B cell (primary cell): ENCODE data around the gene ASPA. TPM values are rescaled to one million over a fixed set of nuclear protein-coding genes. Genes with fewer than 3 reads are reported as not detected.

Experiments
- ATAC-seq: fragments of 200-7000 bp; cut with Tn5 transposase; one replicate; pipeline ENCODE4 v1.10.0; 2021; ENCODE audit warnings: low read depth, mild to moderate bottlenecking, moderate number of reproducible peaks, moderate library complexity
- CTCF ChIA-PET: fragments of 350-600 bp; sonication (Branson Sonifier 250); formaldehyde crosslinking; loops from one replicate; lab custom pipeline; 2021; ENCODE audit warnings: antibody characterized with exemption, inconsistent platforms; lab: Charles Lee
- POLR2A ChIA-PET: fragments of 350-600 bp; sonication (Branson Sonifier 250); formaldehyde crosslinking; loops from one replicate; lab custom pipeline; 2021; ENCODE audit warnings: antibody characterized with exemption; lab: Charles Lee
- DNase-seq: peaks from one replicate; pipeline ENCODE4 v3.0.0; 2013
- H2AFZ ChIP-seq: 2 replicates; pipeline ENCODE4 v1.6.1; 2012; ENCODE audit warnings: mild to moderate bottlenecking, low read depth, low read length; ENCODE audit not compliant: insufficient read depth, poor library complexity, severe bottlenecking
- H3K27ac ChIP-seq, 2 donors: 1 replicate in 1 of 2; 2 replicates in 1 of 2; pipeline ENCODE4 v1.5.1; 2012 to 2013; ENCODE audit warnings: low read length in 2 of 2, mild to moderate bottlenecking in 2 of 2, moderate library complexity in 1 of 2
- H3K27me3 ChIP-seq, 4 experiments: fragments of 200-600 bp in 1 of 4; sonication (generic) in 1 of 4; replicated peaks in 1 of 4; 1 replicate in 2 of 4; 2 replicates in 2 of 4; pipeline versions ENCODE4 v1.6.1 to v1.7.0; 2013 to 2016; ENCODE audit warnings: low read length in 3 of 4, mild to moderate bottlenecking in 2 of 4, mixed read lengths in 1 of 4, moderate library complexity in 1 of 4; ENCODE audit not compliant: insufficient read depth in 4 of 4, control insufficient read depth in 3 of 4; ENCODE audit errors: control extremely low read depth in 1 of 4
- H3K36me3 ChIP-seq, 2 experiments: replicated peaks in 1 of 2; 1 replicate in 1 of 2; 2 replicates in 1 of 2; pipeline versions ENCODE4 v1.6.1 to v1.7.1; 2013; ENCODE audit warnings: low read length in 1 of 2; ENCODE audit not compliant: insufficient read depth in 2 of 2, control insufficient read depth in 1 of 2; ENCODE audit errors: control extremely low read depth in 1 of 2, extremely low read depth in 1 of 2
- H3K4me1 ChIP-seq, 2 donors: fragments of 200-600 bp in 1 of 2; sonication (generic) in 1 of 2; 1 replicate in 1 of 2; 2 replicates in 1 of 2; pipeline versions ENCODE4 v1.5.1 to v1.6.1; 2013 to 2017; ENCODE audit warnings: low read length in 2 of 2; ENCODE audit not compliant: control insufficient read depth in 2 of 2, insufficient read depth in 2 of 2
- H3K4me2 ChIP-seq: replicated peaks from 2 replicates; pipeline ENCODE3; 2012; ENCODE audit warnings: mild to moderate bottlenecking, low read depth, low read length; ENCODE audit not compliant: poor library complexity, severe bottlenecking
- H3K4me3 ChIP-seq, 5 experiments: fragments of 200-600 bp in 1 of 5; sonication (generic) in 1 of 5; 1 replicate in 3 of 5; 2 replicates in 2 of 5; pipeline versions ENCODE4 v1.5.1 to v1.7.0; 2011 to 2016; ENCODE audit warnings: low read length in 4 of 5, mild to moderate bottlenecking in 4 of 5, low read depth in 2 of 5, control low read depth in 1 of 5, moderate library complexity in 1 of 5; ENCODE audit not compliant: insufficient read depth in 1 of 5; ENCODE audit errors: control extremely low read depth in 1 of 5, extremely low read depth in 1 of 5
- H3K79me2 ChIP-seq: fragments of 200-600 bp; sonication (generic); one replicate; pipeline ENCODE4 v1.6.0; 2016; ENCODE audit warnings: low read length; ENCODE audit not compliant: control insufficient read depth, insufficient read depth
- H3K9ac ChIP-seq: fragments of 200-600 bp; sonication (generic); 2 replicates; pipeline ENCODE4 v1.6.1; 2017; ENCODE audit warnings: mild to moderate bottlenecking, low read length, moderate library complexity
- H3K9me3 ChIP-seq, 3 donors: one replicate each; pipeline versions ENCODE4 v1.6.1 to v1.7.1; 2013; ENCODE audit warnings: low read length in 2 of 3; ENCODE audit not compliant: control insufficient read depth in 2 of 3, insufficient read depth in 1 of 3; ENCODE audit errors: control extremely low read depth in 1 of 3
- H4K20me1 ChIP-seq: 2 replicates; pipeline ENCODE4 v1.6.0; 2012; ENCODE audit warnings: mild to moderate bottlenecking, low read length; ENCODE audit not compliant: insufficient read depth, control insufficient read depth, poor library complexity, severe bottlenecking
- H3K27ac Mint-ChIP-seq: one replicate; pipeline ENCODE4 v1.8.0; 2021; ENCODE audit warnings: mixed read lengths
- H3K27me3 Mint-ChIP-seq: one replicate; pipeline ENCODE4 v1.8.0; 2021; ENCODE audit warnings: mixed read lengths
- H3K4me1 Mint-ChIP-seq: one replicate; pipeline ENCODE4 v1.8.0; 2021; ENCODE audit warnings: mixed read lengths
- H3K4me3 Mint-ChIP-seq: one replicate; pipeline ENCODE4 v1.8.0; 2021; ENCODE audit warnings: mixed read lengths
- H3K9me3 Mint-ChIP-seq: one replicate; pipeline ENCODE4 v1.8.0; 2022; ENCODE audit warnings: mixed read lengths; ENCODE audit not compliant: insufficient read depth
- CTCF ChIP-seq: fragments of 200-600 bp; IDR thresholded peaks from one replicate; pipeline ENCODE4 v1.8.0; 2022; ENCODE audit warnings: antibody characterized with exemption, mild to moderate bottlenecking
- EZH2 ChIP-seq: IDR thresholded peaks from 2 replicates; pipeline ENCODE4 v1.6.1; 2012; ENCODE audit warnings: borderline replicate concordance, low read depth, mild to moderate bottlenecking, moderate library complexity, low read length; ENCODE audit not compliant: insufficient read depth, poor library complexity, severe bottlenecking
- WGBS: methylation state at CpG from one replicate; pipeline ENCODE4 v1.1.5; 2013; ENCODE audit warnings: missing lambda C conversion rate; ENCODE audit not compliant: insufficient coverage; 5-methylcytosine and 5-hydroxymethylcytosine counted together
- intact Hi-C: fragments of 100-400 bp; cut with micrococcal nuclease; formaldehyde crosslinking; loops from one replicate; pipeline ENCODE4 v1.10.0; 2022
- polyA plus RNA-seq: library from polyadenylated mRNA; depleted of rRNA; stranded (reverse); fragments of >200 nt; gene quantifications from 2 replicates; pipeline ENCODE4 v1.2.3, GENCODE V29; 2012
- total RNA-seq, 2 donors: library from RNA; stranded (reverse); fragments of 120-200 nt in 1 of 2; gene quantifications; 1 replicate in 1 of 2; 2 replicates in 1 of 2; pipeline versions ENCODE4 v1.2.3 to v1.2.4, GENCODE V29; 2013 to 2022

ASPA gene
- total and polyA plus RNA-seq, 2 donors (not counting 1 experiment from before 2014, with no cell fraction given) = not detected

GRCh38 chr17:3507071-3507470 lies 31.3 kb downstream of the ASPA start:
- intact Hi-C loops = no loop called here
- no peaks in the 10 kb centered on the region for H3K9me3 ChIP-seq
- ATAC-seq (no peak), DNase-seq (no peak)
- H3K9ac ChIP-seq = no peak overlapping the region
- H3K4me1 ChIP-seq = no peaks in the 10 kb centered on the region
- no peak overlapping the region for H3K4me3 ChIP-seq
- no peaks in the 10 kb centered on the region for H4K20me1 ChIP-seq
- Mint-ChIP-seq H3K4me3 (no peak overlapping the region), H3K9me3 (peaks cover 5% of the 10 kb centered on the region), H3K27me3 (peaks cover 11% of the 10 kb centered on the region), H3K4me1 (no peaks in the 10 kb centered on the region), H3K27ac (no peak overlapping the region)
- H3K27me3 ChIP-seq = no peaks in the 10 kb centered on the region
- no peak overlapping the region for H3K27ac ChIP-seq
- H3K4me2 ChIP-seq = no peak overlapping the region
- no peaks in the 10 kb centered on the region for H3K36me3 ChIP-seq
- no peak for TF ChIP-seq CTCF
- no peak overlapping the region for H2AFZ ChIP-seq
- ChIA-PET POLR2A (no interaction called here), CTCF (no interaction called here)
- H3K79me2 ChIP-seq = no peaks in the 10 kb centered on the region
- WGBS = no CpG with 5 or more reads among the region's 1 CpG

GRCh38 chr17:3507869-3508268 lies 32.1 kb downstream of the ASPA start:
- no peak overlapping the region for H3K9ac ChIP-seq
- no peaks in the 10 kb centered on the region for H3K4me1 ChIP-seq
- H3K4me3 ChIP-seq = no peak overlapping the region
- H4K20me1 ChIP-seq = no peaks in the 10 kb centered on the region
- ChIA-PET POLR2A (no interaction called here), CTCF (no interaction called here)
- no peak overlapping the region for H3K27ac ChIP-seq
- H3K9me3 ChIP-seq = no peaks in the 10 kb centered on the region
- TF ChIP-seq CTCF (no peak), EZH2 (no peak)
- intact Hi-C loops = no loop called here
- no peaks in the 10 kb centered on the region for H3K27me3 ChIP-seq
- ATAC-seq = no peak
- H3K36me3 ChIP-seq = no peaks in the 10 kb centered on the region
- no peaks in the 10 kb centered on the region for H3K79me2 ChIP-seq
- H3K27ac Mint-ChIP-seq = no peak overlapping the region
- no peak overlapping the region for H2AFZ ChIP-seq
- 83% methylated on average over 1 of the region's 3 CpGs for WGBS
- no peak overlapping the region for H3K4me2 ChIP-seq
- H3K9me3 Mint-ChIP-seq = peaks cover 5% of the 10 kb centered on the region
- no peaks in the 10 kb centered on the region for H3K4me1 Mint-ChIP-seq
- DNase-seq = no peak
- peaks cover 11% of the 10 kb centered on the region for H3K27me3 Mint-ChIP-seq
- no peak overlapping the region for H3K4me3 Mint-ChIP-seq
